MM.1S (cell line): ENCODE measurements around the gene GUCA2A.

Source experiments
- CTCF ChIP-seq: fragments of 300-600 bp; sonication (generic); IDR thresholded peaks from 2 replicates; pipeline ENCODE4 v1.5.1; 2016; ENCODE audit warnings: antibody characterized with exemption, low read length, mixed read lengths
- EZH2 ChIP-seq: fragments of 300-600 bp; sonication (generic); optimal IDR thresholded peaks from 2 replicates; pipeline ENCODE3; 2017; ENCODE audit warnings: low read depth, mild to moderate bottlenecking, antibody characterized with exemption, low read length, mixed read lengths
- EZH2phosphoT487 ChIP-seq: fragments of 300-600 bp; sonication (generic); IDR thresholded peaks from 2 replicates; pipeline ENCODE4 v1.6.1; 2018; ENCODE audit warnings: antibody characterized with exemption, low read length

DNA sequence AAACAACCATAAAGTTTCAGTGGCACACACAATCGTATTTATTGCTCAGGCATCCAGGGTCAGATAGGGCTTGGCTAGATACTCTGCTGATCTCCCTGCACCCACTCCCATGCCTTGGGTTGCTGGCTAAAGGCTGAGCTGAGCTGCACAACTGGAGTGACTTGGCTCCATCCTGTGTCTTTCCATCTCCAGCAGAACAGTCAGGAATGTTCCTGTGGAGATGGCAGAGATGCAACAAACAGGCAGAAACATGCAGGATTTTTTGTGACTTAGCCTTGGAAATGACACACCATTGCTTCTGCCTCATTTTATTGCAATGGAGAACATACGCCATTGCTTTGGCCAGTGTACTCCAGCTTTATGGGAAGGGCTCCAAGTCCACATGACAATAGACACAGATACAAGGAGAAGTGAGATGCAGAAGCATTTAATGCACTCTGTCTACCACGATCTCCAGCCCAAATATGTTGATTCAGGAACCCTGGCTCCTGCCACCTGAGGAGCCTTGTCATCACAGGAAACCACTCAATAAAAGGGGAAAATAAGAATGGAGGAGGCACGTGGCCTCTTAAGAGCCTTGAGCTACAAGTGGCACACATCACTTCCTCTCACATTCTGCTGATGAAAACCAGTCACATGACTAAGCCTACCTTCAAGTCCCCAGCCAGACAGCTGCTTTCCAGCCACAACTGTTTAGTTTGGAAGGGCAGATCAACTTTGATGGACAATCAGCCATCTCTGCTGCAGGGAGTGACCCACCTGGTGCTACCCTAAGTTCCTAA lies 21.5 kb downstream of the GUCA2A start:
- TF ChIP-seq CTCF (no peak), EZH2phosphoT487 (no peak), EZH2 (no peak)
